Measurements from ENCODE around the gene TNRC6B. TPM values are rescaled to one million over a fixed set of nuclear protein-coding genes. Genes with fewer than 3 reads are reported as not detected.

The TNRC6B gene
- total and polyA plus RNA-seq, 2 experiments from 2014 or later = 46.9 to 87.8 TPM

DNA sequence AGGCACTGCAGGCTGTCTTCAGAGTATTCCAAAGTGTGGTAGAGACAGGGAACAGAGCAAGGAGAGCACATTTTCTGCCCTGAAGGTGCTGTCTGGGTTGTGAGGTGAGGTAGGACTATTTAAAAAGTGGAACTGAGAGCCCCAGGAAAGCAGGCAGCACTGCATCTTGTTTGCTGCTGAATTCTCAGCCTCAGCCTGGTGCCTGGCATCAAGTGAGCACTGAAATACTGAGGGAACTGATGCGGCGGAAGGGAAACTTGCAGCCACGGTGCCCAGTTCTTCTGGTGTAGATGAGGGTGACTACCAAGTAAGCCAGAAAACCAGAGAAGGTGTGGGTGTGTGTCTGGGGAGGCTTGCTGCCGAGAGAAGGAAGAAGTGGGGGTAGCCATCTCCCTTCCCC is 59.5 kb downstream of the TNRC6B start:
- H3K9me2 ChIP-seq (ENCODE audit: insufficient read depth) = no peaks in the 10 kb centered on the region
- H3K4me2 ChIP-seq = no peak overlapping the region
- peaks cover 100% of the 10 kb centered on the region for H3K79me2 ChIP-seq (replicated peaks; ENCODE audit: insufficient read depth)
- peaks cover 46% of the 10 kb centered on the region for H4K20me1 ChIP-seq (replicated peaks; ENCODE audit: insufficient read depth)
- TF ChIP-seq JUNB (IDR thresholded peaks at IDR 0.05; ENCODE audit: unreplicated experiment) = no peak
- no peak for TF ChIP-seq EZH2phosphoT487 (IDR thresholded peaks at IDR 0.05; ENCODE audit: unreplicated experiment)
- no peak for TF ChIP-seq NANOG (IDR thresholded peaks at IDR 0.05; ENCODE audit: borderline replicate concordance)
- TF ChIP-seq, protein P1, sequence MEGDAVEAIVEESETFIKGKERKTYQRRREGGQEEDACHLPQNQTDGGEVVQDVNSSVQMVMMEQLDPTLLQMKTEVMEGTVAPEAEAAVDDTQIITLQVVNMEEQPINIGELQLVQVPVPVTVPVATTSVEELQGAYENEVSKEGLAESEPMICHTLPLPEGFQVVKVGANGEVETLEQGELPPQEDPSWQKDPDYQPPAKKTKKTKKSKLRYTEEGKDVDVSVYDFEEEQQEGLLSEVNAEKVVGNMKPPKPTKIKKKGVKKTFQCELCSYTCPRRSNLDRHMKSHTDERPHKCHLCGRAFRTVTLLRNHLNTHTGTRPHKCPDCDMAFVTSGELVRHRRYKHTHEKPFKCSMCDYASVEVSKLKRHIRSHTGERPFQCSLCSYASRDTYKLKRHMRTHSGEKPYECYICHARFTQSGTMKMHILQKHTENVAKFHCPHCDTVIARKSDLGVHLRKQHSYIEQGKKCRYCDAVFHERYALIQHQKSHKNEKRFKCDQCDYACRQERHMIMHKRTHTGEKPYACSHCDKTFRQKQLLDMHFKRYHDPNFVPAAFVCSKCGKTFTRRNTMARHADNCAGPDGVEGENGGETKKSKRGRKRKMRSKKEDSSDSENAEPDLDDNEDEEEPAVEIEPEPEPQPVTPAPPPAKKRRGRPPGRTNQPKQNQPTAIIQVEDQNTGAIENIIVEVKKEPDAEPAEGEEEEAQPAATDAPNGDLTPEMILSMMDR (conservative IDR thresholded peaks at IDR 0.05; ENCODE audit: low read depth in 2 of 2) = no peak
- TF ChIP-seq, protein P2, sequence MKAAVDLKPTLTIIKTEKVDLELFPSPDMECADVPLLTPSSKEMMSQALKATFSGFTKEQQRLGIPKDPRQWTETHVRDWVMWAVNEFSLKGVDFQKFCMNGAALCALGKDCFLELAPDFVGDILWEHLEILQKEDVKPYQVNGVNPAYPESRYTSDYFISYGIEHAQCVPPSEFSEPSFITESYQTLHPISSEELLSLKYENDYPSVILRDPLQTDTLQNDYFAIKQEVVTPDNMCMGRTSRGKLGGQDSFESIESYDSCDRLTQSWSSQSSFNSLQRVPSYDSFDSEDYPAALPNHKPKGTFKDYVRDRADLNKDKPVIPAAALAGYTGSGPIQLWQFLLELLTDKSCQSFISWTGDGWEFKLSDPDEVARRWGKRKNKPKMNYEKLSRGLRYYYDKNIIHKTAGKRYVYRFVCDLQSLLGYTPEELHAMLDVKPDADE (IDR thresholded peaks at IDR 0.05) = no peak
- no peak for TF ChIP-seq EZH2 (IDR thresholded peaks at IDR 0.05; ENCODE audit: low read depth, unreplicated experiment)
- TF ChIP-seq STAT1 (IDR thresholded peaks at IDR 0.05; ENCODE audit: unreplicated experiment) = no peak
- no peak for TF ChIP-seq CREB1 (CRISPR knock-in tag; IDR thresholded peaks at IDR 0.05; ENCODE audit: low read depth)
- no peak for TF ChIP-seq ZNF114 (CRISPR knock-in tag; IDR thresholded peaks at IDR 0.05)
- H3K4me3 ChIP-seq = no peak overlapping the region
- no peaks in the 10 kb centered on the region for H3K27me3 ChIP-seq (ENCODE audit: insufficient read depth)
- Mint-ChIP-seq H3K4me1 (peaks cover 59% of the 10 kb centered on the region), H3K27ac (no peak overlapping the region), H3K4me3 (no peak overlapping the region), H3K36me3 (ENCODE audit: low read depth) (peaks cover 3% of the 10 kb centered on the region; the same call in 2 of the 3 replicates), H3K9me3 (no peaks in the 10 kb centered on the region), H3K27me3 (ENCODE audit: insufficient read depth, low read depth, poor library complexity) (peaks cover 7% of the 10 kb centered on the region)
- peak overlapping the region; percentile 70 for H3K27ac ChIP-seq (ENCODE audit: low read depth)
- H3K36me3 ChIP-seq (ENCODE audit: insufficient read depth) = no peaks in the 10 kb centered on the region
- peaks cover 25% of the 10 kb centered on the region for H3K4me1 ChIP-seq (ENCODE audit: insufficient read depth)
- H2AFZ ChIP-seq = no peak overlapping the region
- ATAC-seq (no peak; the same call in 2 of the 3 replicates), DNase-seq (ENCODE audit: low spot score) (no peak)
- no peaks in the 10 kb centered on the region; the same call in 1 of the 2 replicates for H3F3A ChIP-seq (replicated peaks; ENCODE audit: low read depth)

DNA sequence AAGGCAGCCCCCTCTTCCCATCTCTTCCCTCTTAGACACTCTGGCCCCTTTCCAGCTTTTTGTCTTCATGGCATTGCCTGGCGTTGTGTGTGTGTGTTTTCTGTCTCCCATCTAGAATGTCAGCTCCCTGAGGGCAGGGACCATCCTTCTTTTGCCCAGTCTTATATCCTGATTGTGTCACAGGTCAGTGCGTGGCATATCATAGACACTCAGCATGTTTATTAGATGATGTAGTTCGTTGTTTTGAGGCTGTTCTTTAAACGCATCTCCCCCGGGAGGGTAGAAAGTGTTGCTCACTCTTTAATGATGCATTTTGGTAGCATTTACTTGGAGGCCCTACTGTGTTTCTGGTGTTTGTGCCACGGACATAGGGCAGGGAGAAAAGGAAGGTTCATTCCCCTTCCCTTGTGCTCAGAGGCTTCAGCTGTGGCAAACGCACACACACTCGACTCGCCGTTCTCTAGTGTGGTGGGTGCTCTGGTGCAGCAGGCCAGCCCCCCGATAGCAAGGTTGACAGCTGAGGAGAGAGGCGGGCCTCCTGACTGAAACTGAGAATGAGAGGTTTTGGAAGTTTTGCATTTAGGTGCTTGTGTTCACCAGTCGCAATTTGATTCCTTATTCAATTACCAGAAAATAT is 60.2 kb downstream of the TNRC6B start:
- Mint-ChIP-seq H3K4me3 (no peak overlapping the region), H3K27ac (no peak overlapping the region), H3K36me3 (ENCODE audit: low read depth) (peaks cover 3% of the 10 kb centered on the region; the same call in 2 of the 3 replicates), H3K4me1 (peaks cover 58% of the 10 kb centered on the region), H3K9me3 (no peaks in the 10 kb centered on the region), H3K27me3 (ENCODE audit: insufficient read depth, low read depth, poor library complexity) (peaks cover 7% of the 10 kb centered on the region)
- DNase-seq (ENCODE audit: low spot score) (no peak), ATAC-seq (peak; percentile 12; the same call in 2 of the 3 replicates)
- peaks cover 25% of the 10 kb centered on the region for H3K4me1 ChIP-seq (ENCODE audit: insufficient read depth)
- no peak overlapping the region for H3K4me2 ChIP-seq
- H3K9me2 ChIP-seq (ENCODE audit: insufficient read depth) = no peaks in the 10 kb centered on the region
- H3K27me3 ChIP-seq (ENCODE audit: insufficient read depth) = no peaks in the 10 kb centered on the region
- peaks cover 100% of the 10 kb centered on the region for H3K79me2 ChIP-seq (replicated peaks; ENCODE audit: insufficient read depth)
- H3K27ac ChIP-seq (ENCODE audit: low read depth) = 0 out of 2 replicates have a peak overlapping the region, but pooled peaks have one; percentile 20
- no peak overlapping the region for H2AFZ ChIP-seq
- no peaks in the 10 kb centered on the region; the same call in 1 of the 2 replicates for H3F3A ChIP-seq (replicated peaks; ENCODE audit: low read depth)
- H3K36me3 ChIP-seq (ENCODE audit: insufficient read depth) = no peaks in the 10 kb centered on the region
- peaks cover 52% of the 10 kb centered on the region for H4K20me1 ChIP-seq (replicated peaks; ENCODE audit: insufficient read depth)
- no peak overlapping the region for H3K4me3 ChIP-seq
- TF ChIP-seq, protein P1 (conservative IDR thresholded peaks at IDR 0.05; ENCODE audit: low read depth in 2 of 2) = no peak
- TF ChIP-seq EZH2phosphoT487 (IDR thresholded peaks at IDR 0.05; ENCODE audit: unreplicated experiment) = no peak
- TF ChIP-seq, protein P3, sequence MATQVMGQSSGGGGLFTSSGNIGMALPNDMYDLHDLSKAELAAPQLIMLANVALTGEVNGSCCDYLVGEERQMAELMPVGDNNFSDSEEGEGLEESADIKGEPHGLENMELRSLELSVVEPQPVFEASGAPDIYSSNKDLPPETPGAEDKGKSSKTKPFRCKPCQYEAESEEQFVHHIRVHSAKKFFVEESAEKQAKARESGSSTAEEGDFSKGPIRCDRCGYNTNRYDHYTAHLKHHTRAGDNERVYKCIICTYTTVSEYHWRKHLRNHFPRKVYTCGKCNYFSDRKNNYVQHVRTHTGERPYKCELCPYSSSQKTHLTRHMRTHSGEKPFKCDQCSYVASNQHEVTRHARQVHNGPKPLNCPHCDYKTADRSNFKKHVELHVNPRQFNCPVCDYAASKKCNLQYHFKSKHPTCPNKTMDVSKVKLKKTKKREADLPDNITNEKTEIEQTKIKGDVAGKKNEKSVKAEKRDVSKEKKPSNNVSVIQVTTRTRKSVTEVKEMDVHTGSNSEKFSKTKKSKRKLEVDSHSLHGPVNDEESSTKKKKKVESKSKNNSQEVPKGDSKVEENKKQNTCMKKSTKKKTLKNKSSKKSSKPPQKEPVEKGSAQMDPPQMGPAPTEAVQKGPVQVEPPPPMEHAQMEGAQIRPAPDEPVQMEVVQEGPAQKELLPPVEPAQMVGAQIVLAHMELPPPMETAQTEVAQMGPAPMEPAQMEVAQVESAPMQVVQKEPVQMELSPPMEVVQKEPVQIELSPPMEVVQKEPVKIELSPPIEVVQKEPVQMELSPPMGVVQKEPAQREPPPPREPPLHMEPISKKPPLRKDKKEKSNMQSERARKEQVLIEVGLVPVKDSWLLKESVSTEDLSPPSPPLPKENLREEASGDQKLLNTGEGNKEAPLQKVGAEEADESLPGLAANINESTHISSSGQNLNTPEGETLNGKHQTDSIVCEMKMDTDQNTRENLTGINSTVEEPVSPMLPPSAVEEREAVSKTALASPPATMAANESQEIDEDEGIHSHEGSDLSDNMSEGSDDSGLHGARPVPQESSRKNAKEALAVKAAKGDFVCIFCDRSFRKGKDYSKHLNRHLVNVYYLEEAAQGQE (IDR thresholded peaks at IDR 0.05; ENCODE audit: unreplicated experiment) = no peak

Data from GM23338 (cell line).